PC-9 (cell line): Measurements from ENCODE around the gene CDX1.

Experiments used
- EZH2 ChIP-seq: fragments of 200-600 bp; sonication (generic); IDR thresholded peaks from 2 replicates; pipeline ENCODE4 v1.8.0; 2017; ENCODE audit warnings: antibody characterized with exemption, low read depth
- TF ChIP-seq, protein P1 (sequence below): fragments of 200-600 bp; sonication (generic); conservative IDR thresholded peaks from 2 replicates; pipeline ENCODE4 v1.6.1; 2017; ENCODE audit warnings: mixed run types, antibody characterized with exemption, mild to moderate bottlenecking, moderate library complexity

DNA sequence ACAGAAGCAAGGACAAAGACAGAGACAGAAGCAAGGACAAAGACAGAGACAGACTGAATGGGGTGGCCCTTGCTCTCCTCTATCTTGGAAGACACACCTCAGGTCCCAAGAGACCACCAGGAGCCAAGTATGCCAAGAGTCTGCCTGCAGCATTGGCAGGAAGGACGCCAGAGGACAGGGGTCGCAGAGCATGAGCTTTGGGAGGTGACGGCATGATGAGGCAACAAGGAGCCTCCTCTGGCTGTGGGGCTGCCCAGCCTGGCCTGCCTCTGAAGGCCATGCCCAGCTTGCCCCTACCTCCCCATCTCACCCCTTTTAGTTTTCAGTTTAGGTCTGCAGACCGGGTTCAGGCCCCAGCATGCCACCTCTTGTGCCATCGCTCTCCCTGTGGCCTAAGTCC lies 28.6 kb upstream of the CDX1 start:
- TF ChIP-seq, protein P1, sequence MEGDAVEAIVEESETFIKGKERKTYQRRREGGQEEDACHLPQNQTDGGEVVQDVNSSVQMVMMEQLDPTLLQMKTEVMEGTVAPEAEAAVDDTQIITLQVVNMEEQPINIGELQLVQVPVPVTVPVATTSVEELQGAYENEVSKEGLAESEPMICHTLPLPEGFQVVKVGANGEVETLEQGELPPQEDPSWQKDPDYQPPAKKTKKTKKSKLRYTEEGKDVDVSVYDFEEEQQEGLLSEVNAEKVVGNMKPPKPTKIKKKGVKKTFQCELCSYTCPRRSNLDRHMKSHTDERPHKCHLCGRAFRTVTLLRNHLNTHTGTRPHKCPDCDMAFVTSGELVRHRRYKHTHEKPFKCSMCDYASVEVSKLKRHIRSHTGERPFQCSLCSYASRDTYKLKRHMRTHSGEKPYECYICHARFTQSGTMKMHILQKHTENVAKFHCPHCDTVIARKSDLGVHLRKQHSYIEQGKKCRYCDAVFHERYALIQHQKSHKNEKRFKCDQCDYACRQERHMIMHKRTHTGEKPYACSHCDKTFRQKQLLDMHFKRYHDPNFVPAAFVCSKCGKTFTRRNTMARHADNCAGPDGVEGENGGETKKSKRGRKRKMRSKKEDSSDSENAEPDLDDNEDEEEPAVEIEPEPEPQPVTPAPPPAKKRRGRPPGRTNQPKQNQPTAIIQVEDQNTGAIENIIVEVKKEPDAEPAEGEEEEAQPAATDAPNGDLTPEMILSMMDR, result no peak
- no peak for TF ChIP-seq EZH2
